Measurements from ENCODE around the gene NRCAM. TPM values are rescaled to one million over a fixed set of nuclear protein-coding genes. Genes with fewer than 3 reads are reported as not detected.

The NRCAM gene
- polyA plus RNA-seq, 1 donor (not counting 4 experiments of a cell fraction or from before 2014, with no cell fraction given): 4.0 TPM

DNA sequence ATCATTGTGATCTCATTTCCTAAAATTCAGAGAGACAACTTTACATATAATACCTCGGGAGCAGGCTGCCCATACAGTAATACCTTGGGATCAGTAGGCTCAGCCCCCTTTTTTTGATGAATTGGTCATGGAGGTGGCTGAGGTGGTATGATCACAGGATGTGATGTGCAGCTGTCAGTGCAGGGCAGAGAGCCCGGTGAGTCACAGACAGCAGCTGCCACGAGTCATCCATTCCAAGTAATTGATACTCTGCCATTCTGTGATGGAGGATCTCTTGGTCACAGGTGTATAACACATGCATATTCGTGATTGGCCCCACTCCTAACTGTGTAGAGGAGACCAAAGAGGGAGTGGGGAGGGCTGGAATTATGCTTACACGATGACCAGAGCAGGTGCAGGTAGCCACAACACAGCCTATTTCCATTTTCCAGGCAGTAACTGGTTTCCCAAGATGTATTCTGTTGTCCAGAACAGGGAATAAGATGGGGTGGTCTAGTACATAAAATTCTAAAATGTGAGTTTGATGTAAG, 14.1 kb downstream of the NRCAM start:
- Histone ChIP-seq H2AFZ (ENCODE audit: control insufficient read depth, low read length) (no peak overlapping the region), H4K20me1 (ENCODE audit: control insufficient read depth, extremely low read depth, insufficient read depth, low read length) (no peaks in the 10 kb centered on the region), H3K9me3 (ENCODE audit: control insufficient read depth, low read depth, low read length) (no peaks in the 10 kb centered on the region), H3K4me2 (ENCODE audit: control insufficient read depth, extremely low read depth, insufficient read depth, low read depth, low read length) (no peak overlapping the region), H3K27ac (ENCODE audit: control insufficient read depth, insufficient read depth, low read length) (no peak overlapping the region), H3K27me3 (ENCODE audit: control insufficient read depth, extremely low read depth, insufficient read depth, low read length) (peaks cover 1% of the 10 kb centered on the region), H3K79me2 (ENCODE audit: control insufficient read depth, insufficient read depth, low read length) (no peaks in the 10 kb centered on the region), H3K36me3 (ENCODE audit: control insufficient read depth in 2 of 2, extremely low read depth in 1 of 2, insufficient read depth in 2 of 2, low read length in 2 of 2) (no peaks in the 10 kb centered on the region), H3K4me1 (ENCODE audit: control insufficient read depth, extremely low read depth, insufficient read depth, low read length) (no peaks in the 10 kb centered on the region), H3K9ac (ENCODE audit: control insufficient read depth, extremely low read depth, insufficient read depth, low read length) (no peak overlapping the region), H3K4me3 (ENCODE audit: control insufficient read depth in 2 of 3, extremely low read depth in 1 of 3, insufficient read depth in 2 of 3, low read depth in 1 of 3, low read length in 3 of 3) (no peak overlapping the region), H3K9me1 (ENCODE audit: control insufficient read depth, extremely low read depth, insufficient read depth, low read length) (no peaks in the 10 kb centered on the region)
- FAIRE-seq (peak; percentile 69), DNase-seq (ENCODE audit: low read depth, low spot score) (peak; percentile 26)
- dilution Hi-C loops (cut with MboI; ENCODE audit: extremely low pct_ligation_motif_present, low sequenced_read_pairs): no loop called here
- TF ChIP-seq, protein P1, sequence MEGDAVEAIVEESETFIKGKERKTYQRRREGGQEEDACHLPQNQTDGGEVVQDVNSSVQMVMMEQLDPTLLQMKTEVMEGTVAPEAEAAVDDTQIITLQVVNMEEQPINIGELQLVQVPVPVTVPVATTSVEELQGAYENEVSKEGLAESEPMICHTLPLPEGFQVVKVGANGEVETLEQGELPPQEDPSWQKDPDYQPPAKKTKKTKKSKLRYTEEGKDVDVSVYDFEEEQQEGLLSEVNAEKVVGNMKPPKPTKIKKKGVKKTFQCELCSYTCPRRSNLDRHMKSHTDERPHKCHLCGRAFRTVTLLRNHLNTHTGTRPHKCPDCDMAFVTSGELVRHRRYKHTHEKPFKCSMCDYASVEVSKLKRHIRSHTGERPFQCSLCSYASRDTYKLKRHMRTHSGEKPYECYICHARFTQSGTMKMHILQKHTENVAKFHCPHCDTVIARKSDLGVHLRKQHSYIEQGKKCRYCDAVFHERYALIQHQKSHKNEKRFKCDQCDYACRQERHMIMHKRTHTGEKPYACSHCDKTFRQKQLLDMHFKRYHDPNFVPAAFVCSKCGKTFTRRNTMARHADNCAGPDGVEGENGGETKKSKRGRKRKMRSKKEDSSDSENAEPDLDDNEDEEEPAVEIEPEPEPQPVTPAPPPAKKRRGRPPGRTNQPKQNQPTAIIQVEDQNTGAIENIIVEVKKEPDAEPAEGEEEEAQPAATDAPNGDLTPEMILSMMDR (optimal IDR thresholded peaks at IDR 0.05 in 1 of 3, IDR thresholded peaks at IDR 0.05 in 1 of 3, conservative IDR thresholded peaks at IDR 0.05 in 1 of 3; ENCODE audit: extremely low read depth in 1 of 3, insufficient read depth in 2 of 3, low read length in 3 of 3): no peak
- no peak for TF ChIP-seq EZH2 (IDR thresholded peaks at IDR 0.05; ENCODE audit: low read length)

DNA sequence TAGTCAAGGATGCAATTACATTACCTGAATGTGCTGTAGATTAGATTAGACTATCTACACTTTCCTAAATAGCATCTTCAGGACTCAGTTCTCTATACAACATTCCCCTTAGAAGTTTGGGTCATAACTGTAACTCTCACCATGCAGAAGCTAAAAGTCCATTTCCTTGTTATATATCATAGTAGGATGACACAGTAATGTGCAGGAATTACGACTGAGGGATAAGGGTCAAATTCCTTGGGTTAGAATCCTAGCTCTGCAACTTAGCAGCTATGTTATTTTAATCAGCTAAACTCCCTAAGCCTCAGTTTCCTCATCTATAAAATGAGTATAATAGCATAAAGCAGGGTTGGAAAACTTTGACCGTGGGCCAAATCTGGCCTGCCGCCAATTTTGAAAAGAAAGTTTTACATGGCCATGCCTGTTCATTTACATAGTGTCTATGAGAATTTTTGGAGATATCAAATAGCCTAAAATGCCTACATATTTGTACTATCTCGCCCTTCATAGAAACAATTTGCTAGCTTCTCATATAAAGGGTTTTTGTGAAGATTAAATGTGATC, 14.8 kb downstream of the NRCAM start:
- FAIRE-seq (no peak), DNase-seq (ENCODE audit: low read depth, low spot score) (no peak)
- no peak overlapping the region for H3K4me2 ChIP-seq (ENCODE audit: control insufficient read depth, extremely low read depth, insufficient read depth, low read depth, low read length)
- H2AFZ ChIP-seq (ENCODE audit: control insufficient read depth, low read length): no peak overlapping the region
- no peaks in the 10 kb centered on the region for H3K4me1 ChIP-seq (ENCODE audit: control insufficient read depth, extremely low read depth, insufficient read depth, low read length)
- dilution Hi-C loops (cut with MboI; ENCODE audit: extremely low pct_ligation_motif_present, low sequenced_read_pairs): no loop called here
- H3K9me3 ChIP-seq (ENCODE audit: control insufficient read depth, low read depth, low read length): no peaks in the 10 kb centered on the region
- no peaks in the 10 kb centered on the region for H3K36me3 ChIP-seq (ENCODE audit: control insufficient read depth in 2 of 2, extremely low read depth in 1 of 2, insufficient read depth in 2 of 2, low read length in 2 of 2)
- no peak overlapping the region for H3K27ac ChIP-seq (ENCODE audit: control insufficient read depth, insufficient read depth, low read length)
- H3K9ac ChIP-seq (ENCODE audit: control insufficient read depth, extremely low read depth, insufficient read depth, low read length): no peak overlapping the region
- H3K4me3 ChIP-seq (ENCODE audit: control insufficient read depth in 2 of 3, extremely low read depth in 1 of 3, insufficient read depth in 2 of 3, low read depth in 1 of 3, low read length in 3 of 3): no peak overlapping the region
- TF ChIP-seq, protein P1 (optimal IDR thresholded peaks at IDR 0.05 in 1 of 3, IDR thresholded peaks at IDR 0.05 in 1 of 3, conservative IDR thresholded peaks at IDR 0.05 in 1 of 3; ENCODE audit: extremely low read depth in 1 of 3, insufficient read depth in 2 of 3, low read length in 3 of 3): no peak
- no peak for TF ChIP-seq EZH2 (IDR thresholded peaks at IDR 0.05; ENCODE audit: low read length)
- no peaks in the 10 kb centered on the region for H3K9me1 ChIP-seq (ENCODE audit: control insufficient read depth, extremely low read depth, insufficient read depth, low read length)
- no peaks in the 10 kb centered on the region for H4K20me1 ChIP-seq (ENCODE audit: control insufficient read depth, extremely low read depth, insufficient read depth, low read length)
- no peaks in the 10 kb centered on the region for H3K27me3 ChIP-seq (ENCODE audit: control insufficient read depth, extremely low read depth, insufficient read depth, low read length)
- no peaks in the 10 kb centered on the region for H3K79me2 ChIP-seq (ENCODE audit: control insufficient read depth, insufficient read depth, low read length)

Measured in keratinocyte (primary cell).